Jurkat, Clone E6-1 (cell line): ENCODE results near the gene FUT7.
A peak's percentile ranks its signal among the peaks of the same experiment; 100 is the strongest.

ENCODE experiments used
- DNase-seq: peaks from one replicate; pipeline ENCODE4 v3.0.0-alpha.2; 2011; ENCODE audit warnings: low read depth, low spot score
- H3K4me3 ChIP-seq: 2 replicates; pipeline ENCODE4 v1.5.1; 2011; ENCODE audit warnings: mild to moderate bottlenecking, low read length, control low read depth, moderate library complexity

The FUT7 gene

DNA sequence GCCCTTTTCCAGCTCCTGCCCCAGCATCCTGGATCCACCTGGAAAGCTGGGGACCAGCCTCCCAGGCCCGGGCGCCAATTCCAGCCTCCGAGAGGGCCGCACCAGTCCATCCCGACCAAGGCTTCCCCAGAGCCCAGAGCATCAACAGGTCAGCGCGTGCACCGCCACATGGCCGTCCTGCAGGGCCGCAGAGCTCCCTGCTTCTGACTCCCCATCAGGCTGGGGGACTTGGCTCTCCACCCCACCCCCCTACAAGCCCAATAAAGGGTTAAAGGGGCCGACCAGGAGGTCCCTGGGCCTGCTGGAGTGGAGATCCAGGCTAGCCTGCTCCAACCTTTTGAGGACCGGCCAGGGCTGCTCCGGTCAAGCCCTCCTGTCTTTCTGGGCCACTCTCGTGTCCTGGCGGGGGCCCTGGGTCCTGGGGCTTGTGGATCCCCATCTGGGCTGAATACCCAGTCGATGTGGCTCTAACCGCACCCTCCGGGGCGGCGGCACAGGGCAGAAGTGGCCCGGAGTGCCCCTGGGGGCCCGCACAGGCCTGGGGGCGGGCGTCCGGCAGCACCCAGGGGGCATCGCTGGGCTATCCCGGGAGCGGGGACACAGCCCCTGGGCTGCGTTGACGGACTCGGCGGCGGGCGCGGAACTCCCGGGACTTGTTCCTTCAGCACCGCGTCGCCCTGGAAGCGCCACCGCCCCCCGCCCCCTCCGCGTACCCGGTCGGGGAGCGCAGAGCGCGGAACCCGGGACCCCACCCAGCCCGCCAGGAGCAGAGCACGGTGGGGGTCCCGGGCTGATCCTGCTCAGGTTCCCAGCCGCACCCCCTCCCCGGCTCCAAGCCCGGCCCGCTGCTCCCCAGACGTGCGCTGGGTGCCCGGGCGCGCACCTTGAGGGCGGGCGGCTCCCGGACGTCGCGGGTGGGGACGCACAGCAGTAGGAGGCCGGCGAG lies 21.4 kb upstream of the FUT7 start:
- no peak for DNase-seq

DNA sequence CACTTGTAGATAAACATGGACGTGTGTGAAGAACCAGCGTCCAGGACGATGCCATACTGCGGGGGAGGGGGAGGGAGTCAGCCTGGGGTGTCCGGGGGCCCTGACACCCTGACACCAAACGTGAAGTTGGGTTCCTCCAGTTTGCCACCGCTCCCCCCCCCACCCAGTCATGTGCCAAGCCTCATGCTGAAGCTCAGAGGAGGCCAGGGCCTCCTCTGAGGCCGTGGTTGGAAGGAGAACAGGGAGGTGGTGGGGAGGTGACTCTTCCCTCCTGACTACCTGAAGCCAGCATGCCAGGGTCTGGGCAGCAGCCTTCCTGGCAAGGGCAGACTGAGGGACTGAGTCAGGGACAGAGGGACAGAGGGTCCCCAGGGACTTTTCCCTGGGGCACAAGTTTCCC lies 20.4 kb upstream of the FUT7 start:
- no peak for DNase-seq
- no peak overlapping the region for H3K4me3 ChIP-seq

More for the DNA sequence above, 21.4 kb upstream of the FUT7 start:
- H3K4me3 ChIP-seq: no peak overlapping the region

DNA sequence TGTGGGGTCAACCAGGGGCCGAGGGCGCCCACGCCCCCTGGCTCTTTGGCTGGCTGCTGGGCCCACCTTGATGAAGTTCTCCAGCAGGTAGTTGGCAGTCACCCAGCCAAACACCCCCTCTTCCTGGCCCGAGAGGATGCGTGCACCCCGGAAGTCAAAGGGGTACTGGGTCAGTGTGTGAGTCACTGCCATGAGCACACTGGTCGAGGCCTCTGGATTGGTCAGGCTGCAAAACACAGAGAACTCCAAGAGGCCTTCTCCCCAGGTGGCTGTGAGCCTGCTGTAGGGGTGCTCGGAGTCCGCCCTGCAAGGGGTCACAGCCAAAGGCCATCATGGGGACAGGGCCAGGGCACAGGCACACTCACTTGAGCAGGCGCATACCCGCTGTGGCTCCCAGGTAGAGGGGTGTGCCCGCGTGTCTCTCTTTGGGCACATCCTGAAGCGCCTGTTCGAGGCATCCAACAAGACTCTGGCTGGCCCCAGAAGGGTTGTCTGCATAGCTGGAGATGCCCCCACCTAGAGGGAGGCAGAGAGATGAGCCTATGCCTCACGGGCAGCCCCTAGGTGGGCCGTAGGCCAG lies 19.3 kb upstream of the FUT7 start:
- no peak for DNase-seq

DNA sequence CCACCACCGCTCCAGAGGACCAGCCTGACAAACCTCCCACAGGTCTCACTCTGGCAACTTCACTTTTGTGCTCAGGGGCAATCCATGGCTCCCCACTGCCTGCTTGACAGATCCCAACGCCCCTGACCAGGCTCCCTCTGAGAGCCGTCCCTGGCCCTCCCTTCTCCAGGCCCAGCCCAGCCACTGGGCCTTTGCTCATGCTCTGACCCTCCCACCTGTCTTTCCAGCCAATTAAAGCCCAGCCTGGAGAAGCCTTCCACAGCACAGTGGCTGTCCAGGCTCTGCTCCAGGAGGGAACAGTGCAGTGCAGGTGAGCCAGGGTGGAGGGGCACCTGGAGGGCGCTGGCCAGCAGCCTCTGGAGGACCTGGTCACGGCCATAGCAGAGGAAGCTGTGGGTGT lies 18.7 kb upstream of the FUT7 start:
- H3K4me3 ChIP-seq: no peak overlapping the region
- no peak for DNase-seq

More for the DNA sequence above, 19.3 kb upstream of the FUT7 start:
- no peak overlapping the region for H3K4me3 ChIP-seq

DNA sequence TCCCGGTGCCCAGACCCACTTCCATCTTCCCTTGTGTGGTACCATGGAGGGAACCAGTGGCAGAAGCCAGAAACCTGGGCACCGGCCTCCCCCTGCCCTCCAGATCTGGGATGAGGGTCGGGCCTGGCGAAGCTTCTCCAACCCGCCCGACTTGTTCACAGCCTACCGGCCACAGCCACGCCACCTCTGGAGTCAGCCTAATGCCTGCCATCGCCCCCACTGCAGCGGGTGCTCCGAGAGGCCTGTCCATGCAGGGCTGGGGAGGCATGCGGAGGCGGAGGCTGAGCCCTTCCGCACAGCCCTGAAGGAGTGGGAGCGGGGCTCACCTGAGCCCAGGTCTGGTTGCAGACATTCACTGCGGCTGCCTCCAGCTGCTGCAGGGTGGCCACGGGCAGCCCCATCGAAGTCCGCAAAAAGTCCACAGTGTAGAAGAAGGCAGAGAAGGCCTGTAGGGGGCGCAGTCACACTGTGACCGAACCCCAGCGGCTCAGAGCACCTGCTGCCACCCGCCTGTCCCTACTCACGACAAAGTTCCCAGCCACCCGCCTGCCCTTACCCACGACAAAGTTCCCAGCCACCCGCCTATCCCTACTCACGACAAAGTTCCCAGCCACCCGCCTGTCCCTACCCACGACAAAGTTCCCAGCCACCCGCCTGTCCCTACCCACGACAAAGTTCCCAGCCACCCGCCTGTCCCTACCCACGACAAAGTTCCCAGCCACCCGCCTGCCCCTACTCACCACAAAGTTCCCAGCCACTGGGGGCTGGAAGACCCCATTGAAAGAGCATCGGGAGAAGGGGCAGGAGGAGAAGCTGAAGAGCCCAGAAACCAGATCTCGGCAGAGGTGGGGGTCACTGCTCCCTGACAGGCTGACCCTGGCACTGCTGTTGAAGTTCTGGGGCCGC lies 17.9 kb upstream of the FUT7 start:
- DNase-seq: no peak
- no peak overlapping the region for H3K4me3 ChIP-seq

DNA sequence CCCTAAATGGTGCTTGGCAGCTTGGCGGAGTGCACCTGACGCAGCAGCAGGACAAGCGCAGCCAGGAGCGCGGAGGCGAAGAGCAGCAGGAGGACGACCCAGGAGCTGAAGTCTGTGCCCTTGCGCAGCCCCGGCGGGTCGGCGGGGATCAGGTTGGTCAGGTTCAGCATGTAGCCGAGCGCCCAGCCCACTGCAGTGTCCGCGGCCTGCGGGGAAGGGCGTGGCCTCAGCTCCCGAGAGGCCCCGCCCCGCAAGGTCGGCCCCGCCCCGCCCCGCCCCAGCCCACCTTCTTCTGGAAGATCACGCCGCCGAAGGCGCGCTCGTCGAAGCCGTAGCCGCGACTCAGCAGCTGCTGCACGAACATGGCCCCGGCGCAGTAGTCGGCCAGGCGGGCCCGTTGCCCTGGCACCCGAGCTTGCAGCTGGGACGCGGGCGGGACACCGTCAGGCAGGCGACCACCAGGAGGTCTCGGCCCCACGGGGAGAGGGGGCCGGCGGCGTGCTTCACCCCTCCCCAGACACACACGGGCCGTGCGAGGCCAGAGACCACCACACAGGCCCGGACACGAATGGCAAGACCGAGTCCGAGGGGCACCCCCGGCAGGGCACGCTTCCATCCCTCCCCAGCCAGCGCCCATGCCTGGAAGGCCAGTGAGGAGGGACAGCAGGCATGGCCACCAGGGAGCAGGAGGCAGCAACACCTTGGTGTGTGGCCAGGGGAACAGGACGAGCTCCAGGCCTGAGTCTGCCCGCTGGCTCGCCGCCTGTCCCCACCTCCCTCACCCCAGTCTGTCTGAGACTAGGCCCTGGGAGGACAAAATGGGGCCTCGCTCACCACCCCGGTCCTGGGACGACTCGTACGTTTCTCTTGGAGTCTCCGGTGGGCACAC lies 17.0 kb upstream of the FUT7 start:
- no peak overlapping the region for H3K4me3 ChIP-seq
- DNase-seq: no peak

DNA sequence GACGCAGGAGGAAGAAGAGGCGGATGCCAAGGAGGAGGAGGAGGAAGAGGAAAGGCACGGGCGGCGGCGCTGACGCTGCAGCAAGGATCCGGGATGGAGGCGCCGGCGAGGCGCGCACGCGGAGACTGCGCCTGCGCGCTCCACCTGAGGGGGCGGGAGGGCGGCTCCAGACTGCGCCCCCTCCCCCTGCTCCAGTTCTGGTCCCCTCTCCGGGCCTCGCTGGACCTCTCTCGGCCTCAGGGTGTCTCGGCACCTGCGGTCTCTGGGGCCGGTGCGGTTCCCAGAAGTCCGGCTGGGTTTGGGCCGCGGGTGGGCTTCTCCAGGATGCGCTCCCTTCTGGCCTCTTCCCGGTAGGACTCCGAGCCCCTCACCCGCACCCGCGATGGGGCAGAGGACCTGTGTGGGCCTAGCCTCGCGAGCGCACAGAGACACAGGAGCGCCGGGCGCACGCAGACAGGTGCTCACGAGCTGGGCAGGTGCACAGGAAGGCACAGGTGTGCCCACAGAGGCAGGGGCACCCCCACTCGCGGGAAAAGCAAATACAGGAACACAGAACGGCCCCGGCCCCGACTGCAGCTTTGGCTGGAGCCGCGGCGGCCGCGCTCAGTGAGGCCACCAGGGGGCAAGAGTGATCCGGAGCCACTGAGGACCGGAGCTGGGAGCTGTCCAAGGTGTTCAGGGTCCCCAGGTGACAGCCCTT lies 14.3 kb upstream of the FUT7 start, which contains the start of gene NPDC1:
Gene NPDC1, minus strand, starts transcription at position 90 of the 700 bp plus-strand sequence. CDS start 188 bp downstream, outside the sequence.
- peak within 1 kb of the TSS; percentile 59 for H3K4me3 ChIP-seq
- peak; percentile 55 for DNase-seq

DNA sequence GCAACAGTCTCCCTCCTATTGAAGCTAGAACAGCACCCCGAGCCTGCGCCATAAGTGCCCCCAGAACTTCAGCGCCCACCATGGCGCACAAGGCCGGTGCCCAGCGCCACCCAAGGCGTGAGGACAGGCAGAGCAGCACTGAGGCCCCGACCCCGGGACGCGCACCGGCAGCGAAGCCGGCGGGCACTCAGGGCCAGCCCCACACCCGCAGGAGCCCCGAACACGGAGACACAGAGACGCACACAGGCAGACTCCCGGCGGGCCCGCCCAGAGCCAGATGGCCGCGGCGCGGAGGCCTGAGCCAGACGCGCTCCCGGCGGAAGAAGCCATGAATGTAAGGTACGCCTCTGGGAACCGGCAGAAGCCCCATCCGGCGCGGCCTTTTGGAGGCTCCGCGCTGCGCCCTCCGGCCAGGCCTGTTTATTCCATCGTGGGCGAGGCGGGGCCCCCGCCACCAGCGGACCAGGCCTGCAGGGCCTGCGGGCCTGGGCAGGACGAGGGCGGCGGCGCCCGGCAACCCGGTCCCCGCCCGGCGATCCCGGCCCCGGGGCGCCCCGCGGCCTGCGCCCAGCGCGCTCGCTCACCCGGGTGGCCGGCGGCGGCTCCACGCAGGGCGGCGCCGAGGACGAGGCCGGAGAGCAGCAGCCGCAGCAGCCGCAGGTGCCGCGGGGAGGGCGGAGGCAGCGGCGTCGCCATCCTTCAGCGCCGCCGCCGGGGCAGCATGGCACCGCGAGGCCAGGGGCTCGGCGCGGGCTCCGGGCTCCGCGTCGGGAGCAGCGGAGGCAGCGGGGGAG lies 13.6 kb upstream of the FUT7 start:
- DNase-seq: no peak
- H3K4me3 ChIP-seq: peak overlapping the region; percentile 59

DNA sequence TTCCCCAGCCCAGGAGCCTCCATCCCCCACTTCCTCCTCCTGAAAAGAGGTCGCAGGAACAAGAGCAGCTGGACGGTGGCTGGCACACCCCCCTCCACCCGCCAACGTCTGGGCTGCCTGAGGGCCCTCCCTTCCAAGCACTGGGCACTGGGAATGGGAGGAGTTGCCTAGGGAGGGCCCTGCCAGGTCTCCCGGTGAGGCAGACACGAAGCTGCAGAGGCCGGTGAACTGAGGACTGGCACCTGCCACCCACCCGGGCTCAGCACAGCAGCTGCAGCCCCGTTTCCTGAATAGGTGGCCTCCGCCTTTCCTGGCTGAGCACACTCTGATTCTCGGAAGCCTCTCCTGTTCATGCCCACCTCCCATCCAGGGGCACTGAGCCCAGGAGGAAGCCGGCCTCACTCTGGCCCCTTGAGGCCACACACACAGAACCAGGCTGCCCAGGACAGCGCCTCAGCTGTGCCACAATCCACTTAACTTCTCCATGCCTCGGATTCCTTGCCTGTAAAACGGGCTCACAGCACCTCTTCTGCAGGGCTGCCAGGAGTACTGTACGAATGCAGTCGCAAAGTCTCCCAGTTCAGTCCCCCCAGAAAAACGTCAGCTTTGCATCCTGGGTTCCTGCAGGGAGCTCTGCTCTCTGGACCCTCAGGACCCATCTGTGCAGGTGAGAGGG lies 12.8 kb upstream of the FUT7 start:
- no peak for DNase-seq
- no peak overlapping the region for H3K4me3 ChIP-seq

DNA sequence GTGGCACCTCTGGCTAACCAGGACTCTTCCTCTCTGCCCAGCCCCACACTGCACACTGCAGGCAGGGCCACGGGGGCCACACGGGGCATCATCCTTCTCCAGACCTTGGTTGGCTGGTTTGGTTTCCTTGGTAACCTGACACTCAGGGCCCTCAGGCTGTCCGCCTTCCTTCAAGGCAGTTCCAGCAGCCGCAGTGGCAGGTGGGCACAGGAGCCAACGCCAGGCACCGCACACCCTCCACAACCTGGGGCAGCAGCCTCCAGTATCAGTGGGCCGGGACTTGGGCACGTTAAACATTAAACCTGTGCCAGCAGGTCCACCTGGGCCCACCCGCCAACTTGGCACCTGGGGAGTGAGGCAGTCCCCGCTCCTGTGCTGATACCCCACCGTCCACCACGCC lies 12.1 kb upstream of the FUT7 start:
- no peak for DNase-seq

DNA sequence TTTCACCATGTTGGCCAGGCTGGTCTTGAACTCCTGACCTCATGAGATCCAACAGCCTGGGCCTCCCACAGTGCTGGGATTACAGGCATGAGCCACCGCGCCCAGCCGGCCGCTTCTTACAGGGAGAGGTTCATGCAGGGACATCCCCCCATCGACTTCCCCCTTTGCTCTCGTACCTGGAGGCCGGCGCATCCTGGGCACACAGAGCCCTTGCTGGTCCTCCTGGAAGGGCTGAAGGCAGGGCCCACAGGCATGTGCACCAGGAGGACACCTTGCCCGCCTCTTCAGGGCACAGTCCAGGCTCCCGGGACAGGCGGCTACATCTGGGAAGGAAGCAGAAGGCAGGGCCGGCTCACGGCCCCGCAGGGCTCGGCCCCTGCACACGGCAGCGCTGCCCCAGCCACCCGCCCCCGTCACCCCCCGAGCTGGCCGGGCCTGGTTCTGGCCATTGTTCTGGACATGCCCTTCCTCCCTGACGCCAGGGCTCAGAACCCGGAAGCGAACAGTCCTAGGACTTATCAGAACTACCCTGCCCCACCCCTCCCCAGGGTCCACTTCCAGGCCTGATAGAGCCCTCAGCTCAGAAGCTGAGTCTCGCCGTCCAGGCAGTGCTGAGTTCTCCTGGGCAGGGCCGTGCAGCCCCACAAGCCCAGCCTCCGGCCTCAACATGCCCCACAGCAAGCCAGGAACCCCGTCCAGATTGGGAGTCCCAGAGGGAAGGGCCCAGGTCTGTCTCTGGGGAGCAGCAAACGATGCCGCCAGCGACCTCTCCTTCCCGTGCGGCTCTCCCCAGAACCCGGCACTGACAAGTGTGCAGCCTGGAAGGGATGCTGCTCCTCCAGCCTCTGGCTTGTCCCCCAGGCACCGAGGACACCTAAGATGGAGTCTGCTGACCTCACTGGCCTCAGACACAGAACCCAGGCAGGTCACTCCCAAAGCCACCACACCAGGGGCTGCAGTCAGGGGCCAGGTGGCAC lies 11.2 kb upstream of the FUT7 start:
- no peak overlapping the region for H3K4me3 ChIP-seq
- DNase-seq: no peak

More for the DNA sequence above, 12.1 kb upstream of the FUT7 start:
- H3K4me3 ChIP-seq: no peak overlapping the region

DNA sequence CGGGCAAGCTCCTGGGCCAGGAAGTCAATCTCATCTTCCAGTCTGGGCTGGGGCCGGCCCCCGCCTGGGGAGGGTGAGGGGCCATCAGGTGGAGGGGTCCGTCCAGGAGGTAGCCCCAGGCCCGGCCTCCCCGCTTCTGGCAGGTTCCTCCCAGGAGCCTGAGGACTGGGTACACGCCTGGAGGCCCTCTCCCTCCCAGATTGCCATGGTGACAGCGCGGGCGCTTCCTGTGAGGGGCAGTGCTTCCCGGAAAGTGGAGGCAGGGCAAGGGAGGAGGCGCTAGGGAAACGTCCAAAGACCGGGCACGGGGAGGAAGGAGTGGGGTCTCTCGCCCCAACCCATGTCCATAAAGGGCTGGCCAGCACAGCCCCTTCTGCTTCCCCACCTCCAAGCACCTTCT lies 9.2 kb upstream of the FUT7 start:
- no peak for DNase-seq
- no peak overlapping the region for H3K4me3 ChIP-seq

DNA sequence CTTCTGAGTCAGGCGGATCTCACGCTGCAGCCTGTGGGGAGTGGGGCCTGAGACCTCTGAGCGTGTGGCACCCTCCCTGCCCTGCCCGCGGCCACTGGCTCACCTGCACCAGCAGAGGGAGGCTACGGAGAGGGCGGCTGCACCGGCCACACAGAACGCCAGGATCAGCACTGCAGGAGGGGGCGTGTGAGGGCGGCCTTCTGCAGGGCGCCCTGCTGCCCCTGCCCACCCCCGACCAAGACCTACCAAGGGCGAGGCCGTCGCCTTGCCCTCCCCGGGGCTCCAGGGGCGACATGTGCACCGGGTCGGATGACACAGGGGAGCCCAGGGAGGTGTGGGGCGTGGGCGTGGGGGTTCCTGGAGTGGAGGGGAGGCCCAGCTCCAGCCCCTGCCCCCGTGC lies 8.7 kb upstream of the FUT7 start:
- no peak for DNase-seq
- H3K4me3 ChIP-seq: no peak overlapping the region

DNA sequence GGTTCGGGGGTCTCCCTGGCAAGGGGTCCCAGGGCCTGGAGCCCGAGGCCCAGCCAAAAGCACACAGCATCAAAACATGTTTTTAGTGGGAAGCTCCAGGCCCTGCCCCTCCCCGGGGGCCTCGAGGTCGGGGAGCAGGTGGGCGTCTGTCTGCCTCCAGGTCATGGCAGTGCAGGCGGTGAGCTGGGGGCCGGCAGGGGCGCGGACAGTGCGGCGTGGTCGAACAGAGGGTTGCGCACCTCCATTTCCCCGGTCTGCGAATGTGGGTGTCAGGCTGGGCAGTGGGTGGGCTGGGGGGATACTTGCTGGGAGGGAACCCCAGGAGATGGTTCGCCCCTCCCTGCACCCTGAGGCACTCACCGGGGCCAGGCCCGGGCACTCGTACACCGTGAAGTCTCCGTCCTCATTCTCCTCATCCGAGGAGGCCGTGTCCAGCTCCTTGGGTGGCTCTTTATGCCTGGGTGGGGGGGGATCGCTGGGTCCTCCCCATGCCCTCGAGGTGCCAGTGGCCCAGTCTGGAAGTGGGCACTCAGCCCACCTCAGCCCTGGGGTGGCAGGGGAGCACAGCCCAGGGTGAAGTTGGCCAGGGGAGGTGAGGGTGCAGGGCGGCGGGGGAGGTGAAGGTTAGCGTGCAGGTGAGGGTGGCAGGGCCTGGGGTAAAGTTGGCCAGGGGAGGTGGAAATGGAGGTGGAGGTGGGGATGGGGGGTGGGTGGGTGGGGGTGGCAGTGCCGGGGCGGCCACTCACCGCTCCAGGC lies 7.9 kb upstream of the FUT7 start:
- no peak overlapping the region for H3K4me3 ChIP-seq
- DNase-seq: no peak

DNA sequence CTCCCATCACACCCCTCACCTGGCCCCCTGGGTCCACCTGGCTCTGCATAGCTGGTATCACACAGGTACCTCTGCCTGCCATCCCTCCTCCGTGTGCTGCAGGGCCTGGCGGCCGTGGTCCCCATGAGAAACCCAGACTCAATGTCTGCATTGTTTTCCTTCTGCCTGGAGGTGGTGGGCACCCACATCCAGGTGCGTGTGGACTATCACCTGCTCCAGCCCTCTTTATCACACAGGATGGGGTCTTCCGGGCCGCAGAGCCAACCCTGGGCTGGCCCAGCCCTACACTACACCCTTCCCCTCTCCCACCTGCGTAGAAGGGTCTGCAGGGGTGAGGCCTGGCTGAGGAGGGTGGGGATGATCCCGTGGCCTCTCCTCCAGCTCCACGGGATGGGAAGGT lies 7.0 kb upstream of the FUT7 start:
- no peak overlapping the region for H3K4me3 ChIP-seq

More for the DNA sequence above, 7.0 kb upstream of the FUT7 start:
- no peak for DNase-seq
